Epithelial cell of esophagus (primary cell): ENCODE results near the gene DPM3.

Experiments
- DNase-seq: peaks from one replicate; pipeline ENCODE4 v3.0.0; 2010; ENCODE audit warnings: low read depth
- H3K4me3 ChIP-seq: 2 replicates; pipeline ENCODE4 v1.5.1; 2011; ENCODE audit warnings: mild to moderate bottlenecking, low read length, control low read depth
- CTCF ChIP-seq: IDR thresholded peaks from 2 replicates; pipeline ENCODE4 v1.5.1; 2011; ENCODE audit warnings: low read depth, mild to moderate bottlenecking, low read length, control low read depth, inconsistent platforms; ENCODE audit not compliant: insufficient read depth; ENCODE audit errors: missing control alignments

Gene DPM3

GRCh38 chr1:155178441-155179111 lies 38.2 kb upstream of the DPM3 start:
- no peak for DNase-seq
- TF ChIP-seq CTCF, result no peak
- no peak overlapping the region for H3K4me3 ChIP-seq

GRCh38 chr1:155177918-155178281 lies 37.6 kb upstream of the DPM3 start:
- DNase-seq, result no peak
- no peak for TF ChIP-seq CTCF
- no peak overlapping the region for H3K4me3 ChIP-seq

GRCh38 chr1:155177192-155177917 lies 37.0 kb upstream of the DPM3 start:
- H3K4me3 ChIP-seq, result no peak overlapping the region
- TF ChIP-seq CTCF, result no peak
- peak; percentile 50 for DNase-seq

GRCh38 chr1:155176544-155177071 lies 36.3 kb upstream of the DPM3 start:
- DNase-seq, result peak; percentile 78
- no peak overlapping the region for H3K4me3 ChIP-seq
- peak; percentile 95 for TF ChIP-seq CTCF

GRCh38 chr1:155175927-155176371 lies 35.6 kb upstream of the DPM3 start:
- no peak for DNase-seq

GRCh38 chr1:155175281-155175926 lies 35.1 kb upstream of the DPM3 start:
- no peak for DNase-seq
- no peak overlapping the region for H3K4me3 ChIP-seq
- TF ChIP-seq CTCF, result no peak

More at GRCh38 chr1:155175927-155176371, 35.6 kb upstream of the DPM3 start:
- H3K4me3 ChIP-seq, result no peak overlapping the region
- TF ChIP-seq CTCF, result no peak
